IPS-18a (cell line): ENCODE measurements around the gene SUMO2.
A peak's percentile ranks its signal among the peaks of the same experiment; 100 is the strongest.

ENCODE experiments used
- H3K27ac ChIP-seq: one replicate; pipeline ENCODE4 v1.5.1; 2013; ENCODE audit warnings: low read length
- H3K27me3 ChIP-seq: one replicate; pipeline ENCODE4 v1.6.1; 2013; ENCODE audit warnings: mild to moderate bottlenecking, low read length; ENCODE audit not compliant: control insufficient read depth, insufficient read depth
- H3K36me3 ChIP-seq: one replicate; pipeline ENCODE4 v1.6.1; 2013; ENCODE audit warnings: low read depth, low read length; ENCODE audit not compliant: control insufficient read depth
- H3K4me1 ChIP-seq: one replicate; pipeline ENCODE4 v1.6.1; 2013; ENCODE audit warnings: low read depth, low read length; ENCODE audit not compliant: control insufficient read depth
- H3K4me3 ChIP-seq: one replicate; pipeline ENCODE4 v1.5.1; 2013; ENCODE audit warnings: low read length
- H3K9ac ChIP-seq: one replicate; pipeline ENCODE4 v1.6.1; 2013; ENCODE audit warnings: mild to moderate bottlenecking, low read length, moderate library complexity
- H3K9me3 ChIP-seq: one replicate; pipeline ENCODE4 v1.6.1; 2013; ENCODE audit warnings: low read depth, low read length; ENCODE audit not compliant: control insufficient read depth

SUMO2 gene

DNA sequence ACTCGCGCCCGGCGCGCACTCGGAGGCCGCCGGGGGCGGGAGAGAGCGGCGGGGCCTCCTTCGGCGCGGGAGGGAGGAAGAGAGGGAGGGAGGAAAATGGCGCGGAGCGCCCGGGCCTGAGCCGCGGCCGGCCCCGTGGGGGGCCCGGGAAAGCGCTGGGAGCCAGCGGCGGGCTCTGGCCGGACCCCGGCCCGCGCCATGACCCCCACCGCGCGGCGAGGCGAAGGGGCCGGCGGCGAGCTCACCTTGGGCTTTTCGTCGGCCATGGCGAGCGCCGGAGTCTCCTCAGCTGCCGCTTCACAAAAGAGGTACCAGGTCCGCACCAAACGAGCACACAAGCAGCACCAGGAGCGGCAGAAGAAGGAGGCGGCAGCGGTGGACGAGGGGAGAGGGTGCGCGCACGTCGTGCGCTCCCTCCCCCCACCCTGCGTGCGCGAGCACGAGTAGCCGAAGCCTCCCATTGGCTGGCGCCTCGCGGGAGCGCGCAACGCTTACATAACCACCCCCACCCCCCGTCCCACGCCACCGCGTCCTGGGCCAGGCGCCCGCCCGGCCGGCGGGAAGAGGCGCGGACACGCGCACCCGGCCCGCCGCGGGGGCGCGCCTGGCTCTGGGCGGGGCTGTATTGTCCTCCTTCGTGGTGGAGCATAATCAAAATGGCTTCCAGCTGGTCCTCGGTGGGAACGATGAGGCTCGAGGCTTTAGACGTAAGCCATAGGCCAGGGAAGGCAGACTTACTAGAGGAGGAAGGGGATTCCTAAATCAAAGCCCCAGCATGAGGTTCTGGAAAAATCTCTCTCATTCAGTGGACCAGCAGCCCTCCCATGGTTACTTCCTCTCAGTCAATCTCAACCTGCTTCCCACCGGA, at the start of gene SUMO2:
TSS of gene SUMO2 (minus strand) at position 391 of the 868 bp plus-strand sequence. CDS start at position 266, 125 bp downstream.
- Histone ChIP-seq H3K27ac (peak within 1 kb of the TSS; percentile 90), H3K4me3 (peak within 1 kb of the TSS; percentile 86), H3K4me1 (peaks cover 4% of the 10 kb centered on the region), H3K27me3 (no peaks in the 10 kb centered on the region), H3K9me3 (no peaks in the 10 kb centered on the region), H3K9ac (peak within 1 kb of the TSS; percentile 88), H3K36me3 (peaks cover 26% of the 10 kb centered on the region)

- Histone ChIP-seq H3K9me3 (no peaks in the 10 kb centered on the region), H3K4me3 (no peak overlapping the region), H3K27ac (no peak overlapping the region), H3K36me3 (peaks cover 83% of the 10 kb centered on the region), H3K9ac (no peak overlapping the region), H3K27me3 (no peaks in the 10 kb centered on the region), H3K4me1 (no peaks in the 10 kb centered on the region)
These were observed 49.1 kb upstream of the SUMO2 start for GRCh38 chr17:75231741-75232464.

GRCh38 chr17:75231071-75231470, 48.3 kb upstream of the SUMO2 start:
- no peak overlapping the region for H3K9ac ChIP-seq
- no peak overlapping the region for H3K27ac ChIP-seq
- no peaks in the 10 kb centered on the region for H3K9me3 ChIP-seq
- H3K4me3 ChIP-seq = no peak overlapping the region
- no peaks in the 10 kb centered on the region for H3K27me3 ChIP-seq
- peaks cover 83% of the 10 kb centered on the region for H3K36me3 ChIP-seq
- H3K4me1 ChIP-seq = no peaks in the 10 kb centered on the region

DNA sequence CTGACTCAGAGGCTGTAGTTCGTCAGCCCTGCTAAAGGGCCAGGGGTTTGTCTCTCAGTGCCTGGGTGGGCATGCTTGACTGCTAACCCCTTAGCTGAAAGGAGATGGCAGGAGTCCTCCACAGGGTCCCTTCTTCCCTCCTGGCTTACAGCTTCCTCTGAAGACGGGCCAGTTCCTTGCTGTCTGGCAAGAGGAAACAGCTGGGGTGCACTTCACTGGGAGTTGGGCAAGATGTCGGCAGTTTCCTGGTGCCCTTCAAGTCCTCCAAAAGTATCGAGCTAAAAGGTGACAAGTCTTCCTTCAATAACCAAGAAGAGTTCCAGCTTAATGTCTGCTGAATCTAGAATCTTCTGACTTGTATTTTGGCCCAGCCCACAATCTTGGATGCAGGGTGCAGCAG, 46.1 kb upstream of the SUMO2 start:
- no peaks in the 10 kb centered on the region for H3K27me3 ChIP-seq

DNA sequence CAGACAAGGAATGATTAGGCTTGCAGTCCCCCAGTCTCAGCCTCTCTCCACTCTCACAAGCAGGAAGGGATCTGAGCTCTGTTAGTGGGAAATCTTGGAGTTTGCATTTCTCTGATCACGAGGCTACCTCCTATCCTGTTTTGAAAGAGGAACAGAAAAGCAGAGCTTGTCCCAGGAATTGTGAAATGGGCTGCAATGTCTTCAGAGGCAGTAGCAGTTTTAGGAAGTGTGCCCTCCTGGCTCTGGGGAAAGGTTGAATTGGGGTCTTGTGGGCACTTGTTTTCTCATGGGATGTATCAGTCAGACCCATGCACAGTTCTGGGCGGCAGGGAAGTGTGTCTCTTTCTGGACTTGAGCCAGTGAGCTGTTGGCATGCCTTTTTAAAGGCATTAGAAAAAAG, 45.5 kb upstream of the SUMO2 start:
- Histone ChIP-seq H3K27ac (no peak overlapping the region), H3K9me3 (no peaks in the 10 kb centered on the region), H3K9ac (no peak overlapping the region), H3K27me3 (no peaks in the 10 kb centered on the region), H3K4me3 (no peak overlapping the region), H3K36me3 (peaks cover 79% of the 10 kb centered on the region), H3K4me1 (no peaks in the 10 kb centered on the region)

More for the DNA sequence above, 46.1 kb upstream of the SUMO2 start:
- H3K4me3 ChIP-seq = no peak overlapping the region
- H3K9ac ChIP-seq = no peak overlapping the region
- H3K4me1 ChIP-seq = no peaks in the 10 kb centered on the region
- no peak overlapping the region for H3K27ac ChIP-seq
- peaks cover 79% of the 10 kb centered on the region for H3K36me3 ChIP-seq
- H3K9me3 ChIP-seq = no peaks in the 10 kb centered on the region

GRCh38 chr17:75227729-75228128, 45.0 kb upstream of the SUMO2 start:
- Histone ChIP-seq H3K36me3 (peaks cover 75% of the 10 kb centered on the region), H3K4me3 (no peak overlapping the region), H3K4me1 (no peaks in the 10 kb centered on the region)

GRCh38 chr17:75225016-75225415, 42.3 kb upstream of the SUMO2 start:
- Histone ChIP-seq H3K27ac (no peak overlapping the region), H3K4me3 (no peak overlapping the region), H3K27me3 (no peaks in the 10 kb centered on the region), H3K9ac (no peak overlapping the region), H3K36me3 (peaks cover 60% of the 10 kb centered on the region), H3K4me1 (no peaks in the 10 kb centered on the region), H3K9me3 (no peaks in the 10 kb centered on the region)

More at GRCh38 chr17:75227729-75228128, 45.0 kb upstream of the SUMO2 start:
- Histone ChIP-seq H3K27ac (no peak overlapping the region), H3K9ac (no peak overlapping the region), H3K27me3 (no peaks in the 10 kb centered on the region), H3K9me3 (no peaks in the 10 kb centered on the region)

- no peak overlapping the region for H3K27ac ChIP-seq
- H3K36me3 ChIP-seq = peaks cover 60% of the 10 kb centered on the region
- no peaks in the 10 kb centered on the region for H3K9me3 ChIP-seq
- H3K27me3 ChIP-seq = no peaks in the 10 kb centered on the region
- H3K4me1 ChIP-seq = no peaks in the 10 kb centered on the region
- no peak overlapping the region for H3K9ac ChIP-seq
- H3K4me3 ChIP-seq = no peak overlapping the region
These were observed 37.1 kb upstream of the SUMO2 start for GRCh38 chr17:75219815-75220214.

DNA sequence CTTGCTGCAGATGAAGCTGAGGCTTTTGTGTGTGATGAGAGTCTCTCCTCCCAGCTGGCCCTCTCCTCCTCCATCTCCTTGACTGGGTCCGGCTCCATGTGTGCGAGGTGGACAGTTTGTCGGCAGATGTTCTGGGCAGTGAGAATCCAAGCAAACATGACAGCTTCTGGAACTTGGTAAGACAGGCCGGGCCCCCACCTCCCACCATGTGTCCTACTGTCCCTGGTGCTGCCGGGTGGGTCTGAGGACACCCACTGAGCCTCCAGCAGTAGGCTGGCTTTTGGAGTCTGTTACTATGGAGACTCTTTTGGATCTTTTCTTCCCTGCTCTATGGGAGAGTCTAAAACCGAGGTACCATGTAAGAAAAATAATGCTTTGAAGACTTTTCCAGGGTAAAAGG, 35.4 kb upstream of the SUMO2 start:
- Histone ChIP-seq H3K36me3 (peaks cover 68% of the 10 kb centered on the region), H3K27me3 (no peaks in the 10 kb centered on the region), H3K4me3 (no peak overlapping the region), H3K4me1 (no peaks in the 10 kb centered on the region), H3K27ac (no peak overlapping the region), H3K9me3 (no peaks in the 10 kb centered on the region), H3K9ac (no peak overlapping the region)

- no peak overlapping the region for H3K9ac ChIP-seq
- no peaks in the 10 kb centered on the region for H3K27me3 ChIP-seq
- H3K4me1 ChIP-seq = no peaks in the 10 kb centered on the region
- no peaks in the 10 kb centered on the region for H3K9me3 ChIP-seq
- no peak overlapping the region for H3K27ac ChIP-seq
- H3K36me3 ChIP-seq = peaks cover 49% of the 10 kb centered on the region
- no peak overlapping the region for H3K4me3 ChIP-seq
These were observed 26.3 kb upstream of the SUMO2 start for GRCh38 chr17:75209061-75209460.

DNA sequence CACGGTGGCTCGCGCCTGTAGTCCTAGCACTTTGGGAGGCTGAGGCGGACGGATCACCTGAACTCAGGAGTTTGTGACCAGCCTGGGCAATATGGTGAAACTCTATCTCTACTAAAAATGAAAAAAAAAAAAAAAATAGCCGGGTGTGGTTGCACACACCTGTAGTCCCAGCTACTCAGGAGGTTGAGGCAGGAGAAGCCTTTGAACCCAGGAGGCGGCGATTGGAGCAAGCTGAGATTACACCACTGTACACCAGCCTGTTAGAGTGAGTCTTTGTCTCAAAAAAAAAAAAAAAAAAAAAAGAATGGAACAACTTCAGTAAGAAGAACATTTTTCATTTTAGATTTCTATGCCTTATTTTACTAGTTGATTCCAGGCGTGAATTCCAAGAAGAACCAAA, 25.4 kb upstream of the SUMO2 start:
- H3K9me3 ChIP-seq = no peaks in the 10 kb centered on the region
- H3K36me3 ChIP-seq = peaks cover 42% of the 10 kb centered on the region
- H3K4me3 ChIP-seq = no peak overlapping the region
- no peaks in the 10 kb centered on the region for H3K4me1 ChIP-seq
- no peak overlapping the region for H3K9ac ChIP-seq
- no peak overlapping the region for H3K27ac ChIP-seq
- no peaks in the 10 kb centered on the region for H3K27me3 ChIP-seq
